Activated T-cell treated with anti-CD3 and anti-CD28 coated beads for 24 hours (primary cell): ENCODE results near the gene PCDHGB4.
"Not testable (repeated sequence)": the region's sequence is repeated elsewhere in the genome, so short reads cannot be mapped to it uniquely, and the experiment has no call there.

Experiments used
- DNase-seq: peaks from one replicate; pipeline ENCODE4 v3.0.0-alpha.2; 2020; ENCODE audit warnings: low read depth

Gene PCDHGB4

GRCh38 chr5:141387557-141388311 lies at the start of gene PCDHGB4:
TSS of gene PCDHGB4 (plus strand) at chr5:141387698. CDS start at chr5:141387885, 187 bp downstream.
- not testable (repeated sequence) for DNase-seq

- no peak for DNase-seq
These were observed 48.8 kb upstream of the PCDHGB4 start, which contains the start of gene PCDHGA2 for GRCh38 chr5:141338538-141339306. TSS of gene PCDHGA2 (plus strand) at chr5:141338760.

GRCh38 chr5:141340781-141341354 lies 46.6 kb upstream of the PCDHGB4 start:
- not testable (repeated sequence) for DNase-seq

- DNase-seq, result no peak
These were observed 44.7 kb upstream of the PCDHGB4 start for GRCh38 chr5:141342773-141343172.

GRCh38 chr5:141343242-141343952 lies 44.1 kb upstream of the PCDHGB4 start, which contains the start of gene PCDHGA3:
TSS of gene PCDHGA3 (plus strand) at chr5:141343829. CDS start at chr5:141344034, 205 bp downstream.
- DNase-seq, result no peak

- no peak for DNase-seq
These were observed 43.5 kb upstream of the PCDHGB4 start for GRCh38 chr5:141343953-141344463.

GRCh38 chr5:141345327-141345726 lies 42.2 kb upstream of the PCDHGB4 start:
- no peak for DNase-seq

- not testable (repeated sequence) for DNase-seq
These were observed 41.5 kb upstream of the PCDHGB4 start for GRCh38 chr5:141346017-141346416.

- DNase-seq, result no peak
These were observed 37.4 kb upstream of the PCDHGB4 start, which contains the start of gene PCDHGB1 for GRCh38 chr5:141349917-141350619. TSS of gene PCDHGB1 (plus strand) at chr5:141350099. CDS start at chr5:141350261, 162 bp downstream.

GRCh38 chr5:141351591-141351990 lies 35.9 kb upstream of the PCDHGB4 start:
- DNase-seq, result no peak

GRCh38 chr5:141354900-141355469 lies 32.5 kb upstream of the PCDHGB4 start, which contains the start of gene PCDHGA4:
TSS of gene PCDHGA4 (plus strand) at chr5:141355021. CDS start at chr5:141355108, 87 bp downstream.
- DNase-seq, result no peak

GRCh38 chr5:141355641-141356040 lies 31.9 kb upstream of the PCDHGB4 start:
- DNase-seq, result no peak

GRCh38 chr5:141356133-141356532 lies 31.4 kb upstream of the PCDHGB4 start:
- DNase-seq, result no peak

- DNase-seq, result no peak
These were observed 30.5 kb upstream of the PCDHGB4 start for GRCh38 chr5:141356950-141357349.

GRCh38 chr5:141359790-141360426 lies 27.6 kb upstream of the PCDHGB4 start, which contains the start of gene PCDHGB2:
TSS of gene PCDHGB2 (plus strand) at chr5:141359994. CDS start at chr5:141360136, 142 bp downstream.
- DNase-seq, result no peak

GRCh38 chr5:141360685-141361084 lies 26.8 kb upstream of the PCDHGB4 start:
- DNase-seq, result no peak

GRCh38 chr5:141362719-141363118 lies 24.8 kb upstream of the PCDHGB4 start:
- no peak for DNase-seq

GRCh38 chr5:141363952-141364660 lies 23.4 kb upstream of the PCDHGB4 start, which contains the start of gene PCDHGA5:
TSS of gene PCDHGA5 (plus strand) at chr5:141364162. CDS start at chr5:141364331, 169 bp downstream.
- DNase-seq, result no peak
